ENCODE data around the gene CITED2.

- TF ChIP-seq, protein P1, sequence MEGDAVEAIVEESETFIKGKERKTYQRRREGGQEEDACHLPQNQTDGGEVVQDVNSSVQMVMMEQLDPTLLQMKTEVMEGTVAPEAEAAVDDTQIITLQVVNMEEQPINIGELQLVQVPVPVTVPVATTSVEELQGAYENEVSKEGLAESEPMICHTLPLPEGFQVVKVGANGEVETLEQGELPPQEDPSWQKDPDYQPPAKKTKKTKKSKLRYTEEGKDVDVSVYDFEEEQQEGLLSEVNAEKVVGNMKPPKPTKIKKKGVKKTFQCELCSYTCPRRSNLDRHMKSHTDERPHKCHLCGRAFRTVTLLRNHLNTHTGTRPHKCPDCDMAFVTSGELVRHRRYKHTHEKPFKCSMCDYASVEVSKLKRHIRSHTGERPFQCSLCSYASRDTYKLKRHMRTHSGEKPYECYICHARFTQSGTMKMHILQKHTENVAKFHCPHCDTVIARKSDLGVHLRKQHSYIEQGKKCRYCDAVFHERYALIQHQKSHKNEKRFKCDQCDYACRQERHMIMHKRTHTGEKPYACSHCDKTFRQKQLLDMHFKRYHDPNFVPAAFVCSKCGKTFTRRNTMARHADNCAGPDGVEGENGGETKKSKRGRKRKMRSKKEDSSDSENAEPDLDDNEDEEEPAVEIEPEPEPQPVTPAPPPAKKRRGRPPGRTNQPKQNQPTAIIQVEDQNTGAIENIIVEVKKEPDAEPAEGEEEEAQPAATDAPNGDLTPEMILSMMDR (IDR thresholded peaks at IDR 0.05 in 4 of 5, conservative IDR thresholded peaks at IDR 0.05 in 1 of 5): no peak
- no peak for TF ChIP-seq POLR2A (IDR thresholded peaks at IDR 0.05)
These were observed 3.5 kb downstream of the CITED2 start for GRCh38 chr6:139370999-139371345.
